Stimulated activated CD8-positive, alpha-beta memory T cell treated with anti-CD3 and anti-CD28 coated beads, Interleukin-15, amount 100 ng/mL, for 4 hours (primary cell): ENCODE measurements around the gene SLC2A14.
"Not testable (repeated sequence)": the region's sequence is repeated elsewhere in the genome, so short reads cannot be mapped to it uniquely, and the experiment has no call there.

Source experiments
- DNase-seq, 2 donors: peaks; one replicate each; pipeline ENCODE4 v3.0.0-alpha.2; 2020; ENCODE audit warnings: low read depth in 2 of 2

The SLC2A14 gene

DNA sequence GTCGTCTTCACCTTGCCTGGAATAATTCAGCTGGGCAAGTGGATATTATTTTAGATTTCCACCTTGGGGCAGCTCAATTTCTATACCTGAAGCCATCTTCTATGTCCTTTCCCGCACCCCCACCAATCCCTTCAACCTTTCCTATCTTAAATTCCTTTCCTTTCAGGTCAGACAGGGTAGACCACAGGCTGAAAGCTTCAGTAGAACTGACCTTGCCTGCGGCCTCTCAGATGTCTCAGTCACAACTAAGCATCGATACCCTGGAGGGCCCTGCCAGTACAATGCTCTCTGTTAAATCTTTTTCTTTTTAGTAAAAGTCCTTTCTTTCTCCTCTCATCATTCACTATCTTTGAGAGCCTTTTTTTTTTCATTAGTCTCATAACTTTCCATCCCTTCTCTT, 38.9 kb downstream of the SLC2A14 start:
- no peak for DNase-seq

DNA sequence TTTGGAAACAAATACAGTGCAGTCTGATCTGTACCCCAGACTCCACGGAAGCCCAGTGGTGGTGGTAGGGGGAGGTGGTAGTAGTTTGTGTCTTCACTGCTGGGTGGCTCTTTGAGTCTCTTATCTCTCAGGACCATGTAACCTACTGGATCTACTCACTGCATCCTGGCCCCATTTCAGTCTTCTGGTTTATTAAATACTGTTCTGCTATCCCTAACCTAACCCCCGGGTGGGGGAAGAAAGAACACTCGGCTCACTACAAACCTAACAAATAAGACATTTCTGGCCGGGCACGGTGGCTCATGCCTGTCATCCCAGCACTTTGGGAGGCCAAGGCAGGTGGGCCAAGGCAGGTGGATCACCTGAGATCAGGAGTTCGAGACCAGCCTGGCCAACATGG, 39.5 kb downstream of the SLC2A14 start:
- DNase-seq, result not testable (repeated sequence)

DNA sequence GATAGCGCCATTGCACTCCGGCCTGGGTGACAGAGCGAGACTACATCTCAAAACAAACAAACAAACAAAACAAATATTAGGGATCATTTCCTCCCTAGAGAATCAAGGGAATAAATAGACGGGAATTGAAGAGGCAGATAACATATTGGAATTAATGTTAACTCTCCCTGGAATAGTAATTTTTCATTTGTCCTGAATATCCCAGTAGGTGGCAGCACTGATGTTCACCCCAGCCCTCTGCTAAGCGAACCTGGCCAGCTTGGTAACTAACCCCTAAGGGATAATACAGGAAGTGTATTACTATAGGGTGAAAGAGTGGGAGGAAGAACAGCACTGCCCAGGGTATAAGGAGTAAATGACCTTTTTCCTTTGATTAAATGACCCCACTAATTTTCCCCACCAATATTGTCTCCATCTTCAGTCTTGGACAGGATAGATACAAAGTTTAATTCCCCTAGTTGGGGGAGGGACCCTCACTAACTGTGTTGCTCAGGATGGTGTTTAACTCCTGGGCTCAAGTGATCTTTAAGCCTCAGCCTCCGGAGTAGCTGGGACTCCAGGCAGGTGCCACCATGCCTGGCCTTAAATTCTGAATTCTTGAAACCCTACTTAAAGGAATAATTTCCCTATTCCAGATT, 40.5 kb downstream of the SLC2A14 start:
- DNase-seq, result no peak

DNA sequence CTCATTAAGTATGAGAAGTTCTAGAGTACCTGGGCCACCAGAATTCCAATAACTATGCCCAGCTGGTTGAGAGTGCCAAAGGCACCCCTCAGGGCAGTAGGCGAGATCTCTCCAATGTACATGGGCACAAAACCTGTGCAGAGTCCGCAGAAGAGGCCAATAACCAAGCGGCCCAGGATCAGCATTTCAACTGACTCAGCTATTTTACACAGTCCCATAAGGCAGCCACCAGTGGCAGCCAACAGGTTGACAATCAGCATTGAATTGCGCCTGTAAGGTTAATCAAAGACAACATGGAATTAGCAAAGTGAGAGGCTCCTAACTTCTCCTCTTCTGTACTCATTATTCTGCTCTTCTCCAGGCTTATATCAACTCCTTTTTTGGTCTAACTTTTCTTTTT, 43.0 kb downstream of the SLC2A14 start:
- not testable (repeated sequence) for DNase-seq

GRCh38 chr12:7825754-7826153, 47.0 kb downstream of the SLC2A14 start:
- not testable (repeated sequence) for DNase-seq

- peak; percentile 0 to 8 for DNase-seq
Measured at GRCh38 chr12:7806863-7807487, 65.7 kb downstream of the SLC2A14 start.

DNA sequence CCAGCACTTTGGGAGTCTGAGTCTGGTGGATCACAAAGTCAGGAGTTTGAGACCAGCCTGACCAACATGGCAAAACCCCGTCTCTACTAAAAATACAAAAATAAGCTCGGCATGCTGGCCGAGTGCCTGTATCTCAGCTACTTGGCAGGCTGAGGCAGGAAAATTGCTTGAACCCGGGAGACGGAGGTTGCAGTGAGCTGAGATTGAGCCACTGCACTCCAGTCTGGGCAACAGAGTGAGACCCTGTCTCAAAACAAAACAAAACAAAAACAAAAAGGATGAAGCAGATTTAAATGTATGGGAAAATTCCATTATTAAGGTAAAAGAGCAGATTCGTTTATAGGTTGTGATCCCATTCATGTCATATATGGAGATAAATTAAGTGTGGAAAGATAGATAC, 66.4 kb downstream of the SLC2A14 start:
- DNase-seq, result not testable (repeated sequence)

DNA sequence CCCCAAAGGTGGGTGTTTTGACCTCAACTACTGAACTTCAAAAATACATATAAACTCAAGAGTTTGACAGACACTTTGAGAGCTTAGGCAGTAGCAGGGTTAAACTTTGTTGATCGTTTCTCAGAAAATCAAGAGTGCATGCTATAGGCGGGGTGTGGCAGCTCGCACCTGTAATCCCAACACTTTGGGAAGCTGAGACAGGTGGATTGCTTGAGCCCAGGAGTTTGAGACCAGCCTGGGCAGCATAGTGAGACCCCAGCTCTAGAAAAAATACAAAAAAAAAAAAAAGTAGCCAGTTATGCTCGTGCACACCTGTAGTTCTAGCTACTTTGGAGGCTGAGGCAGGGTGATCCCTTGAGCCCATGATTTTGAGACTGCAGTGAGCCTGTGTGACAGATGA, 71.3 kb downstream of the SLC2A14 start:
- no peak for DNase-seq

- not testable (repeated sequence) for DNase-seq
Measured at GRCh38 chr12:7798750-7799308, 73.9 kb downstream of the SLC2A14 start.

- DNase-seq, result no peak
Measured at GRCh38 chr12:7797698-7798398, 74.9 kb downstream of the SLC2A14 start.

DNA sequence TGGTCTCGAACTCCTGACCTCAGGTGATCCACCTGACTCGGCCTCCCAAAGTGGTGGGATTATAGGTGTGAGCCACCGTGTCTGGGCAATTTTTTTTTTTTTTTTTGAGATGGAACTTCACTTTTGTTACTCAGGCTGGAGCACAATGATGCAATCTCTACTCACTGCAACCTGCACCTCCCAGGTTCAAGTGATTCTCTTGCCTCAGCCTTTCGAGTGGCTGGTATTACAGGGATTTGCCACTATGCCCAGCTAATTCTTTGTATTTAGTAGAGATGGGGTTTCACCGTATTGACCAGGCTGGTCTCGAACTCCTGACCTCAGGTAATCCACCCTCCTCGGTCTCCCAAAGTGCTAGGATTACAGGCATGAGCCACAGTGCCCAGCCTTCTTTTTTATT, 75.4 kb downstream of the SLC2A14 start:
- DNase-seq, result not testable (repeated sequence)

DNA sequence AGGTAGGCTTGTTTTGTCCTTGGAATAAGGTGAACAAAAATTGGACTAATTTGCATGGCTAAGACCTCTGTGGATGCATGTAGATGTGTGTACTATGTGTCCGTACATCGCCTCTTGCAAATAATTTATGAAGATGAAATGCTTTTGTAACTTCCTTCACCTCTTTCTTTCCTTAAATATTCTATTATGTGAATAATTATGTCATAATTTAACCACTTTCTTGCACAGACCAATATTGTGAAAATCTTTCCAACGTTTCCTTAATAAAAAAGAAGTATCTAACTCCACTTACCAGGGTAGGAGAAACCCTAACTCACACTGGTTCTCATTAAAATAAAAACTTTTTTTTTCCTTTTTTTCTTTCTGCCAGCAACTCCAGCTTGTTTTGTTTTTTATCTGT, 79.5 kb downstream of the SLC2A14 start:
- DNase-seq, result no peak

- not testable (repeated sequence) for DNase-seq
Measured at GRCh38 chr12:7788884-7789528, 83.7 kb downstream of the SLC2A14 start, which contains the start of gene NANOG. TSS of gene NANOG (plus strand) at chr12:7789402. CDS start at chr12:7789615, 213 bp downstream.

GRCh38 chr12:7788294-7788660, 84.4 kb downstream of the SLC2A14 start:
- DNase-seq, result no peak

DNA sequence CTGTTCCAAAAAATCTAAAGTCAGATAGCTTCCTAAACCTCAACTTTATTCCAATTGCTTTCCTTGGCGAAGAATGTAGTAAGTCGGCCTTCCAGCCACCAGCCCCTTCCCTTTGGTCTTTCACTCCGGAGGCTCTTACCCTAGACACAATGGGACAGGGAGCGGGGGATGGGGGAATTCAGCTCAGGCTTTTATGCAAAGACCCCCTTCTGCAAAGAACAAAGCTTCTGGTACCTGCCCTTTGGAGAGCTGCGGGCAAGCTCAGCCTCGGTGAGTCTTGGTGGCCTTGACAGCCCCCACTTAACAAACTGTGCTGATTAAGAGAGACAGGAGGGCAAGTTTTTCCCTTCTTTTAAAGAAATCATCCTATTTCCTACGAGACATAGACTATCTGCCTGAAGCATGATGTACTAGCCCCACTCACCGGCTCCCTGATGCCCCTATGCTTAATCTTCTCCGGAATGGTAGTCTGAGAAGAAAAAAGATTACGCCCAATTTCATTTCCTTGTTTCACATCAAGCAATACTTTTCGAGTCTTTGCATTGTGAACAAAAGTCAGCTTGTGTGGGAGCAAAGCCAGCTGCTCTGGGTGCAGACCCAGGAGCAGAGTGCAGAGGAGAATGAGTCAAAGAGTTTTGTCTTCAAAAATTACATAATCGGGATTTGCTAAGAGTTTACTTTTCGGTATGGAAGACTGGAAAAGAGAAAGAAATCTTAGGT, 85.0 kb downstream of the SLC2A14 start:
- DNase-seq, result no peak

GRCh38 chr12:7784701-7785100, 88.0 kb downstream of the SLC2A14 start:
- no peak for DNase-seq

GRCh38 chr12:7783433-7783832, 89.3 kb downstream of the SLC2A14 start:
- DNase-seq, result not testable (repeated sequence)

DNA sequence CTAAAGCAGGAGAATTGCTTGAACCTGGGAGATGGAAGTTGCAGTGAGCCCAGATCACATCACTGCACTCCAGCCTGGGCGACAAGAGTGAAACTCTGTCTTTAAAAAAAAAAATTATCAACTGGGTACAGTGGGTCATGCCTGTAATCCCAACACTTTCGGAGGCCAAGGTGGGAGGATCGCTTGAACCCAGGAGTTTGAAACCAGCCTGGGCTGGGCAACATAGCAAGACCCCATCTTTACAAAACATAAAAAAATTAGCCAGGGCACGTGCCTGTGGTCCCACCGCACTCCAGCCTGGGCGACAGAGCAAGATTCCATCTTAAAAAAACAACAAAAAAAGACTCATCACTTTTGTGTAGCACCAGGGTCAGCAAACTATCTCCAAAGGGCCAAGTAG, 90.7 kb downstream of the SLC2A14 start:
- no peak for DNase-seq

- DNase-seq, result no peak
Measured at GRCh38 chr12:7781274-7781673, 91.4 kb downstream of the SLC2A14 start.

GRCh38 chr12:7769999-7770398, 102.7 kb downstream of the SLC2A14 start:
- no peak for DNase-seq
